Activated CD8-positive, alpha-beta T cell treated with anti-CD3 and anti-CD28 coated beads for 36 hours (primary cell): ENCODE measurements around the gene FDX1. TPM values are rescaled to one million over a fixed set of nuclear protein-coding genes. Genes with fewer than 3 reads are reported as not detected.

Source experiments
- ATAC-seq: fragments of 200-7000 bp; cut with Tn5 transposase; one replicate; pipeline ENCODE4 v1.10.0; 2021; ENCODE audit warnings: mild to moderate bottlenecking, moderate library complexity
- CTCF ChIA-PET: fragments of 350-600 bp; sonication (Branson Sonifier 250); formaldehyde crosslinking; loops from one replicate; lab custom pipeline; 2021; ENCODE audit warnings: antibody characterized with exemption; lab: Charles Lee
- POLR2A ChIA-PET: fragments of 350-600 bp; sonication (Branson Sonifier 250); formaldehyde crosslinking; loops from one replicate; lab custom pipeline; 2021; ENCODE audit warnings: antibody characterized with exemption; lab: Charles Lee
- DNase-seq: peaks from one replicate; pipeline ENCODE4 v3.0.0-alpha.2; 2020
- H3K27ac Mint-ChIP-seq: one replicate; pipeline ENCODE4 v1.8.0; 2021; ENCODE audit warnings: mild to moderate bottlenecking, mixed read lengths
- H3K27me3 Mint-ChIP-seq: one replicate; pipeline ENCODE4 v1.8.0; 2021; ENCODE audit warnings: mixed read lengths
- H3K36me3 Mint-ChIP-seq: one replicate; pipeline ENCODE4 v1.8.0; 2021; ENCODE audit warnings: low read depth, mixed read lengths
- H3K4me1 Mint-ChIP-seq: one replicate; pipeline ENCODE4 v1.8.0; 2021; ENCODE audit warnings: low read depth, mixed read lengths
- H3K4me3 Mint-ChIP-seq: one replicate; pipeline ENCODE4 v1.8.0; 2021; ENCODE audit warnings: mild to moderate bottlenecking, moderate library complexity, mixed read lengths
- H3K9me3 Mint-ChIP-seq: one replicate; pipeline ENCODE4 v1.8.0; 2021; ENCODE audit warnings: mixed read lengths
- CTCF ChIP-seq: fragments of 200-600 bp; IDR thresholded peaks from one replicate; pipeline ENCODE4 v1.8.0; 2022; ENCODE audit warnings: antibody characterized with exemption, mild to moderate bottlenecking
- intact Hi-C: fragments of 100-400 bp; cut with micrococcal nuclease; formaldehyde crosslinking; loops from one replicate; pipeline ENCODE4 v1.10.0; 2022
- total RNA-seq, 2 experiments: library from RNA; stranded (reverse); gene quantifications; one replicate each; pipeline ENCODE4 v1.2.3, GENCODE V29; 2021

FDX1 gene
- total RNA-seq, 2 experiments from 2014 or later: 16.9 to 17.2 TPM

GRCh38 chr11:110479108-110480101 lies 49.7 kb downstream of the FDX1 start:
- peaks cover 2% of the 10 kb centered on the region for H3K9me3 Mint-ChIP-seq
- ATAC-seq (no peak), DNase-seq (no peak)
- TF ChIP-seq CTCF: no peak
- intact Hi-C loops: loop anchor here (10.0 kb wide), 1 partner anchor 755 kb away; no protein-coding TSS in a partner anchor
- H3K27me3 Mint-ChIP-seq: no peaks in the 10 kb centered on the region
- ChIA-PET CTCF (interaction anchor here (0.6 to 1.0 kb wide), 3 partner anchors 27 to 804 kb away, joined by 3 read pairs; no protein-coding TSS in a partner anchor), POLR2A (no interaction called here)
- no peaks in the 10 kb centered on the region for H3K4me1 Mint-ChIP-seq
- no peaks in the 10 kb centered on the region for H3K36me3 Mint-ChIP-seq
- no peak overlapping the region for H3K4me3 Mint-ChIP-seq
- no peak overlapping the region for H3K27ac Mint-ChIP-seq

GRCh38 chr11:110481523-110481922 lies 51.8 kb downstream of the FDX1 start:
- intact Hi-C loops: loop anchor here (10.0 kb wide), 1 partner anchor 753 kb away; no protein-coding TSS in a partner anchor
- POLR2A ChIA-PET: no interaction called here
- Mint-ChIP-seq H3K9me3 (peaks cover 2% of the 10 kb centered on the region), H3K4me3 (no peak overlapping the region), H3K36me3 (no peaks in the 10 kb centered on the region), H3K27me3 (peaks cover 2% of the 10 kb centered on the region), H3K4me1 (no peaks in the 10 kb centered on the region), H3K27ac (no peak overlapping the region)
- no peak for TF ChIP-seq CTCF
- ATAC-seq: no peak
- DNase-seq: no peak
- CTCF ChIA-PET: no interaction called here

GRCh38 chr11:110486156-110486555 lies 56.4 kb downstream of the FDX1 start:
- H3K4me1 Mint-ChIP-seq: no peaks in the 10 kb centered on the region
- ChIA-PET CTCF (interaction anchor here (1.0 to 1.9 kb wide), 4 partner anchors 15 to 744 kb away, joined by 3 to 5 read pairs (median 4); no protein-coding TSS in a partner anchor), POLR2A (interaction anchor here (0.8 kb wide), 1 partner anchor 10 kb away, joined by 3 read pairs; no protein-coding TSS in a partner anchor)
- peaks cover 2% of the 10 kb centered on the region for H3K9me3 Mint-ChIP-seq
- no peak for TF ChIP-seq CTCF
- ATAC-seq (no peak), DNase-seq (no peak)
- intact Hi-C loops: loop anchor here (10.0 kb wide), 1 partner anchor 749 kb away; no protein-coding TSS in a partner anchor
- peaks cover 2% of the 10 kb centered on the region for H3K27me3 Mint-ChIP-seq
- H3K4me3 Mint-ChIP-seq: no peak overlapping the region
- H3K27ac Mint-ChIP-seq: no peak overlapping the region
- no peaks in the 10 kb centered on the region for H3K36me3 Mint-ChIP-seq

- ATAC-seq (no peak), DNase-seq (no peak)
- peaks cover 2% of the 10 kb centered on the region for H3K27me3 Mint-ChIP-seq
- no peaks in the 10 kb centered on the region for H3K9me3 Mint-ChIP-seq
- ChIA-PET POLR2A (no interaction called here), CTCF (no interaction called here)
- no peaks in the 10 kb centered on the region for H3K4me1 Mint-ChIP-seq
- no peak overlapping the region for H3K27ac Mint-ChIP-seq
- intact Hi-C loops: loop anchor here (10.0 kb wide), 1 partner anchor 746 kb away; no protein-coding TSS in a partner anchor
- no peak overlapping the region for H3K4me3 Mint-ChIP-seq
- no peak for TF ChIP-seq CTCF
- no peaks in the 10 kb centered on the region for H3K36me3 Mint-ChIP-seq
These were observed 58.7 kb downstream of the FDX1 start for GRCh38 chr11:110488446-110488845.
